Activated T-helper 1 cell treated with anti-CD3 and anti-CD28 coated beads, Interleukin-2, amount 50 U/mL, for 16 hours (primary cell): ENCODE results near the gene IFT20.
A peak's percentile ranks its signal among the peaks of the same experiment; 100 is the strongest.

Experiments
- DNase-seq, 2 donors: peaks; one replicate each; pipeline ENCODE4 v3.0.0-alpha.2; 2020; ENCODE audit warnings: low read depth in 1 of 2, low spot score in 1 of 2

The IFT20 gene

GRCh38 chr17:28335201-28335958, at the start of gene IFT20, which contains the start of gene TNFAIP1:
TSS of gene IFT20 (minus strand) at chr17:28335472. CDS start at chr17:28331985, 3,487 bp downstream.
TSS of gene TNFAIP1 (plus strand) at chr17:28335761. CDS start at chr17:28339522, 3,761 bp downstream.
- DNase-seq = peak; percentile 92 to 97

- DNase-seq = no peak
These were observed 49.7 kb upstream of the IFT20 start for GRCh38 chr17:28385037-28385400.

- peak; percentile 25 to 44 for DNase-seq
These were observed 49.2 kb upstream of the IFT20 start for GRCh38 chr17:28384281-28385036.

GRCh38 chr17:28381141-28381825, 46.0 kb upstream of the IFT20 start:
- DNase-seq = no peak

- DNase-seq = no peak
These were observed 44.8 kb upstream of the IFT20 start for GRCh38 chr17:28379814-28380801.

GRCh38 chr17:28372945-28373274, 37.6 kb upstream of the IFT20 start:
- DNase-seq = no peak

- no peak for DNase-seq
These were observed 37.1 kb upstream of the IFT20 start for GRCh38 chr17:28372203-28372944.

GRCh38 chr17:28371245-28372202, 36.3 kb upstream of the IFT20 start, which contains the start of gene SARM1:
TSS of gene SARM1 (plus strand) at chr17:28371694. CDS start at chr17:28372033, 339 bp downstream.
- peak; percentile 51 to 75 for DNase-seq

- no peak for DNase-seq
These were observed 35.5 kb upstream of the IFT20 start for GRCh38 chr17:28370744-28371103.

- no peak for DNase-seq
These were observed 34.9 kb upstream of the IFT20 start, which contains the start of gene VTN for GRCh38 chr17:28370035-28370743. TSS of gene VTN (minus strand) at chr17:28370307. CDS start at chr17:28370203, 104 bp downstream.

GRCh38 chr17:28369684-28370034, 34.4 kb upstream of the IFT20 start:
- no peak for DNase-seq

GRCh38 chr17:28368915-28369683, 33.8 kb upstream of the IFT20 start:
- DNase-seq = no peak

- DNase-seq = no peak
These were observed 33.1 kb upstream of the IFT20 start for GRCh38 chr17:28368306-28368831.

GRCh38 chr17:28367641-28368305, 32.5 kb upstream of the IFT20 start:
- no peak for DNase-seq

GRCh38 chr17:28366605-28367004, 31.3 kb upstream of the IFT20 start:
- DNase-seq = no peak

- no peak for DNase-seq
These were observed 30.2 kb upstream of the IFT20 start for GRCh38 chr17:28365487-28365886.
